Measurements from ENCODE around the gene FAM180B.
"Not testable (repeated sequence)": the region's sequence is repeated elsewhere in the genome, so short reads cannot be mapped to it uniquely, and the experiment has no call there.

Gene FAM180B, protein sequence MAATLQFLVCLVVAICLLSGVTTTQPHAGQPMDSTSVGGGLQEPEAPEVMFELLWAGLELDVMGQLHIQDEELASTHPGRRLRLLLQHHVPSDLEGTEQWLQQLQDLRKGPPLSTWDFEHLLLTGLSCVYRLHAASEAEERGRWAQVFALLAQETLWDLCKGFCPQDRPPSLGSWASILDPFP

GRCh38 chr11:47586098-47586855 lies at the start of gene FAM180B:
Gene FAM180B, plus strand, starts transcription at chr11:47586678. Its CDS starts 91 bp downstream, at chr11:47586769.
- no peak for DNase-seq (ENCODE audit: low read depth in 1 of 2, low spot score in 1 of 2)

DNA sequence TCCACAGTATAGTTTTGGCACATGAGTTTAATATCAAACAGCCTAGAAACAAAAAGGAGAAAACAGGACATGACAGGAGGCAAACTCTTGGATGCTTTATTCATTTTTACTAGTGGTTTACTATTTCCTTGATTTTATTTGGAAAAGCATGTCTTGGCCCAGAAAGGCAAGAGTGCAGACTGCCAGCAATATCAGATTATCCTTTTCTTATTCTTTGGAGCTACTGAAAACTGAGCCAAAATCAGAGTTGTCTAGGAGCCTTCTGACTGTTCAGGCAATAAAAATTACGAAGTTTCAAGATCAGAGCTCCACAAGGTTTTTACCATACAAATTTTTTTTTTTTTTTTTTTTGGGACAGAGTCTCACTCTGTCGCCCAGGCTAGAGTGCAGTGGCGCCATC lies 49.6 kb upstream of the FAM180B start:
- DNase-seq (ENCODE audit: low read depth in 1 of 2, low spot score in 1 of 2), result no peak

- no peak for DNase-seq (ENCODE audit: low read depth in 1 of 2, low spot score in 1 of 2)
Observed at GRCh38 chr11:47538741-47539565, 47.5 kb upstream of the FAM180B start.

DNA sequence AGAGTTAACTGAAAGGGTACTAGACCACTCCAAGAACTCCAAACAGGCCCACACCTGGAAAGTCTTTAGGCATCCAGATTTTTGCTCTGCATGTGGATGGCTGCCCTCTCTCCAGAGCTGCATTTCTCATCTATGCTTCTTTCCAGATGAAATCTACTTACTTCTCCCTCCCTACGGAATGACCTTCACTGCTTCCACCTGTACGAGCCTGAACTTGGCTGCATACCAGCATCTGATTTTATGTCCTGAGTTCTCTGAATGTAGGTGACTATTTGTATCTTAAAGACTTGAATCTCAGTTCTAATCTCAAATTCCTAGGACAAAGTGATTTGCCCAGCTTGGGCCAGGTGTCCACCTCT lies 46.8 kb upstream of the FAM180B start:
- DNase-seq (ENCODE audit: low read depth in 1 of 2, low spot score in 1 of 2), result no peak

DNA sequence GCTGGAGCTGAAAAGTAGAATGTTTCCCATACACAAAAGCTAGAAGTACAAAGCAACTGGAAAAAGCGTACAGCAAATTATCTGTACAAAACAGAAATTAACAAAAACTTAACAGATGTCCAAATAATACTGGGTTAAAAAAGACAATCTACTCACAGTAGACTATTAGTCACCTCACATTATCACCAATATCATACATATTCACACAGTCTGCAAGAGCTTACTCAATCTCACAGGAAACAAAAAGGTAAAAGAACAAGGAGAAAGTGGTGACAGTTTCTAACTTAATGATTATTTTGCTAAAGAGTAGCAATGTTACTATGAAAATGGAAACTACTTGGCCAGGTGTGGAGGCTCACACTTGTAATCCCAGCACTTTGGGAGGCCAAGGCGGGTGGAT lies 45.4 kb upstream of the FAM180B start:
- DNase-seq (ENCODE audit: low read depth in 1 of 2, low spot score in 1 of 2), result no peak

DNA sequence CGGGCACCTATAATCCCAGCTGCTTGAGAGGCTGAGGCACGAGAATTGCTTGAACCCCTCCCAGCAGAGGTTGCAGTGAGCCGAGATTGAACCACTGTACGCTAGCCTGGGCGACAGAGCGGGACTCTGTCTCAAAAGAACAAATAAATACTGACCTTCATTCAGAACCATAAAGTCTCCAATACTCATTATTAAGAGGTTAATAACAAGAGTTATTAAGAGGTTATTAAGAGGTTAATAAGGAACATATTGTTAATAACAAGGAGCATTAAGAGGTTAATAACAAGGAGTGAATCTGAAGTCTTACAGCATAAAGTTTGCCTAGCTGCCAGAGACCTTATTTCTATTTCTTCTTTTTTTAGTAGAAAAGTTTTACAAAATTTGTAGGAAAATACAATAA lies 41.2 kb upstream of the FAM180B start:
- no peak for DNase-seq (ENCODE audit: low read depth in 1 of 2, low spot score in 1 of 2)

DNA sequence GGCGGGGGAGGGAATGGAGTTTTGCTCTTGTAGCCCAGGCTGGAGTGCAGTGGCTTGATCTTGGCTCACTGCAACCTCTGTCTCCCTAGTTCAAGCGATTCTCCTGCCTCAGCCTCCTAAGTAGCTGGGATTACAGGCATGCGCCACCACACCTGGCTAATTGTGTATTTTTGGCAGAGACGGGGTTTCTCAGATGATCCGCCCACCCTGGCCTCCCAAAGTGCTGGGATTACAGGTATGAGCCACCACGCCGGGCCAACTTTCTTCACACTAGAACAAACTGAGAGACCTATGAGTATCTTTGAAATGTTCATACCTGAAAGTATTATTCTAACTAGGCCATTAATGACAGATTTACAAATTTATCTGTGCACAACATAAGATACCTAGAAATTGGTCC lies 40.2 kb upstream of the FAM180B start:
- DNase-seq (ENCODE audit: low read depth in 1 of 2, low spot score in 1 of 2), result not testable (repeated sequence)

GRCh38 chr11:47550288-47551047 lies 36.0 kb upstream of the FAM180B start:
- DNase-seq (ENCODE audit: low read depth in 1 of 2, low spot score in 1 of 2), result no peak

GRCh38 chr11:47551086-47551485 lies 35.4 kb upstream of the FAM180B start:
- DNase-seq (ENCODE audit: low read depth in 1 of 2, low spot score in 1 of 2), result no peak

GRCh38 chr11:47552056-47552565 lies 34.4 kb upstream of the FAM180B start:
- no peak for DNase-seq (ENCODE audit: low read depth in 1 of 2, low spot score in 1 of 2)

GRCh38 chr11:47552566-47553405 lies 33.7 kb upstream of the FAM180B start, which contains the start of gene CELF1:
Gene CELF1, minus strand, starts transcription at chr11:47553132. Its CDS starts 53,609 bp downstream, at chr11:47499523.
- DNase-seq (ENCODE audit: low read depth in 1 of 2, low spot score in 1 of 2), result peak; percentile 83 to 86

DNA sequence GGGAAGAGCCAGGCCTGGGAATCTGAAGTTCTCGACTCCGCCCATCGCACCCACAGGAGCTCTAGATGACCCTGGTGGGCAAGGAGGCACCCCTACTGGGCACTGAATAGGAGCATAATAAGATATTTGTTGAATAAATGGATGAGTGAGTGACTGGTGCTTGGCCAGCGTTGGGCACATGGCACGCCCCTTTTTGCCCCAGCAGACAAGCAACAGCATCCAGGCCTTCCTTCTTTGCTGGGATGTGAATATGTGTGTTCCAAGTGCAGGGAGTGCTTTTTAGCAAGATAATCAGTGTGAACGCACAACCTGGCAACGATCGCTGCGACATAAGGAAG lies 33.1 kb upstream of the FAM180B start:
- DNase-seq (ENCODE audit: low read depth in 1 of 2, low spot score in 1 of 2), result no peak

DNA sequence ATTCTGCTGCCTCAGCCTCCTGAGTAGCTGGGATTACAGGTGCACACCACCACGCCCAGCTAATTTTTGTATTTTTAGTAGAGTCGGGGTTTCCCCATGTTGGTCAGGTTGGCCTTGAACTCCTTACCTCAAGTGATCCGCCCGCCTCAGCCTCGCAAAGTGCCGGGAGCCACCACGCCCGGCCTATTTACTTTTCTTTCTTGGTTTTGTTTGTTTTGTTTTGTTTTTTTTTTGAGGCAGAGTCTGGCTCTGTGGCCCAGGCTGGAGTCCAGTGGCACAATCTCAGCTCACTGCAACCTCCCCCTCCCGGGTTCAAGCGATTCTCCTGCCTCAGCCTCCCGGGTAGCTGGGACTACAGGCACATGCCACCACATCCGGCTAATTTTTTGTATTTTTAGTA lies 29.5 kb upstream of the FAM180B start:
- DNase-seq (ENCODE audit: low read depth in 1 of 2, low spot score in 1 of 2), result not testable (repeated sequence)

- DNase-seq (ENCODE audit: low read depth in 1 of 2, low spot score in 1 of 2), result no peak
Observed at GRCh38 chr11:47558695-47559094, 27.8 kb upstream of the FAM180B start.

DNA sequence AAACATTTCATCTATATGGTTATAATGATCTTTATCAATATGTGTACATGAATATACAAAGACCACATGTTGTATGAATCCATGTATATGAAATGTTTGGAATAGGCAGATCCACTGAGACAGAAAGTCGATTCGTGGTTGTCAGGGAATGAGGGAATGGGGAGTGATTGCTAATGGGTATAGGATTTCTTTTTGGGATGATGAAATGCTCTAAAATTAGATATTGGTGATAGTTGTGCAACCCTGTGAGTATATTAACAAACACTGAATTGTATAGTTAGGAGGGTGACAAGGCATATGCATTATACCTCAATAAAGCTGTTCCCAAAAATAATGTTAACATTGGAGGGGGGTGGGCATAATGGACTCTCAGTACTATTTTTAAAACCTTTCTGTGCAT lies 26.1 kb upstream of the FAM180B start:
- no peak for DNase-seq (ENCODE audit: low read depth in 1 of 2, low spot score in 1 of 2)

DNA sequence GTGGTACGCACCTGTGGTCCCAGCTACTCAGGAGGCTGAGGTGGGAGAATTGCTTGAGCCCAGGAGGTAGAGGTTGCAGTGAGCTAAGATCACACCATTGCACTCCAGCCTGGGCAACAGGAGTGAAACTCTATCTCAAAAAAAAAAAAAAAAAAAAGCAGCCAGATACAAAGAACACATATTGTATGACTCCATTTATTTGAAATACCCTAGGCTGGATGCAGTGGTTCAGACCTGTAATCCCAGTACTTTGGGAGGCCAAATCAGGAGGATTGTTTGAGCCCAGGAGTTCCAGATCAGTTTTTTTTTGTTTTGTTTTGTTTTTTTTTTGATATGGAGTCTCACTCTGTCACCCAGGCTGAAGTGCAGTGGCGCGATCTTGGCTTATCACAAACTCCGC lies 24.1 kb upstream of the FAM180B start:
- DNase-seq (ENCODE audit: low read depth in 1 of 2, low spot score in 1 of 2), result not testable (repeated sequence)

- not testable (repeated sequence) for DNase-seq (ENCODE audit: low read depth in 1 of 2, low spot score in 1 of 2)
Observed at GRCh38 chr11:47564366-47564765, 22.1 kb upstream of the FAM180B start.

DNA sequence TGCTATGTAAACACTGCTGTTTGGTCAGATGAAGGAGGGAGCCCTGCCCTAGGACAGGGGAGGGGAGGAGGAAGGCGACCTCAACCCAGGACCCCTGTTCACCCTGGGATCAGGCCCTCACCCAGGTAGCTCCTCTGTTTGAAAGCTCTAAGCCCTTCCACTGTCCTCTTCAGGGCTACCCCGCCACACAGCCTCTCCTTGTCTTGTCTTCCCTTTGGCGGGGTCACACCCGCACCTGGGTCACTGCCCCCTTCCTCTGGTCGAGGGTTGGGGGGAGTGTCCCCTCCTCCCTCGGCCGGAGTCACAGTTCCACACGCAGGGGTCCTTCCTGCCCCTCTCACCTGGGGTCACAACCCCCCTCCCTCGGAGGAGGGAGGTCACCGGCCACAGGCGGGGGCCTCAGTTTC lies 21.5 kb upstream of the FAM180B start:
- no peak for DNase-seq (ENCODE audit: low read depth in 1 of 2, low spot score in 1 of 2)

- peak; percentile 34 to 50 for DNase-seq (ENCODE audit: low read depth in 1 of 2, low spot score in 1 of 2)
Observed at GRCh38 chr11:47565340-47566148, 20.9 kb upstream of the FAM180B start, which contains the start of gene PTPMT1. Gene PTPMT1, plus strand, starts transcription at chr11:47565599. Its CDS starts 24 bp downstream, at chr11:47565623.
